ENCODE data around the gene PABPN1. TPM values are rescaled to one million over a fixed set of nuclear protein-coding genes. Genes with fewer than 3 reads are reported as not detected.

Gene PABPN1
- total RNA-seq, 1 experiment from 2014 or later: 184 TPM

- ATAC-seq (no peak), DNase-seq (ENCODE audit: low read depth, low spot score) (no peak)
- Histone ChIP-seq H3K9me3 (ENCODE audit: control insufficient read depth in 1 of 2, insufficient read depth in 1 of 2, low read depth in 1 of 2, low read length in 2 of 2) (peaks cover 0 to 1% of the 10 kb centered on the region in 2 experiments; a peak in 1 of 4 replicates), H3K9ac (ENCODE audit: low read length) (no peak overlapping the region), H4K20me1 (ENCODE audit: insufficient read depth) (no peaks in the 10 kb centered on the region), H3K27ac (ENCODE audit: low read depth, low read length) (no peak overlapping the region), H3K9me2 (ENCODE audit: insufficient read depth) (no peaks in the 10 kb centered on the region), H3K4me2 (ENCODE audit: low read length) (no peak overlapping the region), H3K79me2 (ENCODE audit: insufficient read depth, low read length) (no peaks in the 10 kb centered on the region), H3K4me3 (replicated peaks in 1 of 2; ENCODE audit: low read depth in 1 of 2, low read length in 2 of 2) (no peak overlapping the region), H3K36me3 (ENCODE audit: control insufficient read depth in 1 of 2, insufficient read depth in 2 of 2, low read length in 2 of 2) (no peaks in the 10 kb centered on the region), H3K4me1 (ENCODE audit: control insufficient read depth in 1 of 2, insufficient read depth in 2 of 2, low read length in 2 of 2) (no peaks in the 10 kb centered on the region), H3K27me3 (ENCODE audit: insufficient read depth, low read length) (no peaks in the 10 kb centered on the region), H2AFZ (ENCODE audit: low read depth, low read length, poor library complexity, severe bottlenecking) (no peak overlapping the region)
- ChIA-PET CTCF (interaction anchor here (2.0 kb wide), 1 partner anchor 14 kb away, joined by 8 read pairs; no protein-coding TSS in a partner anchor), POLR2A (no interaction called here), RAD21 (ENCODE audit: low non-redundant PET in 1 of 2, low total read pairs in 2 of 2, uncharacterized antibody in 2 of 2, unreplicated experiment in 2 of 2) (no interaction called here)
- BruUV-seq (replicated peaks): no TSS peak
- intact Hi-C loops (cut with micrococcal nuclease): no loop called here
- TF ChIP-seq, protein P1, sequence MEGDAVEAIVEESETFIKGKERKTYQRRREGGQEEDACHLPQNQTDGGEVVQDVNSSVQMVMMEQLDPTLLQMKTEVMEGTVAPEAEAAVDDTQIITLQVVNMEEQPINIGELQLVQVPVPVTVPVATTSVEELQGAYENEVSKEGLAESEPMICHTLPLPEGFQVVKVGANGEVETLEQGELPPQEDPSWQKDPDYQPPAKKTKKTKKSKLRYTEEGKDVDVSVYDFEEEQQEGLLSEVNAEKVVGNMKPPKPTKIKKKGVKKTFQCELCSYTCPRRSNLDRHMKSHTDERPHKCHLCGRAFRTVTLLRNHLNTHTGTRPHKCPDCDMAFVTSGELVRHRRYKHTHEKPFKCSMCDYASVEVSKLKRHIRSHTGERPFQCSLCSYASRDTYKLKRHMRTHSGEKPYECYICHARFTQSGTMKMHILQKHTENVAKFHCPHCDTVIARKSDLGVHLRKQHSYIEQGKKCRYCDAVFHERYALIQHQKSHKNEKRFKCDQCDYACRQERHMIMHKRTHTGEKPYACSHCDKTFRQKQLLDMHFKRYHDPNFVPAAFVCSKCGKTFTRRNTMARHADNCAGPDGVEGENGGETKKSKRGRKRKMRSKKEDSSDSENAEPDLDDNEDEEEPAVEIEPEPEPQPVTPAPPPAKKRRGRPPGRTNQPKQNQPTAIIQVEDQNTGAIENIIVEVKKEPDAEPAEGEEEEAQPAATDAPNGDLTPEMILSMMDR (IDR thresholded peaks at IDR 0.05 in 2 of 3, conservative IDR thresholded peaks at IDR 0.05 in 1 of 3; ENCODE audit: borderline replicate concordance in 1 of 3, insufficient read depth in 1 of 3, low read depth in 2 of 3, low read length in 2 of 3): no peak
- TF ChIP-seq, protein P2, sequence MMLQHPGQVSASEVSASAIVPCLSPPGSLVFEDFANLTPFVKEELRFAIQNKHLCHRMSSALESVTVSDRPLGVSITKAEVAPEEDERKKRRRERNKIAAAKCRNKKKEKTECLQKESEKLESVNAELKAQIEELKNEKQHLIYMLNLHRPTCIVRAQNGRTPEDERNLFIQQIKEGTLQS (IDR thresholded peaks at IDR 0.05): no peak
- TF ChIP-seq EZH2 (IDR thresholded peaks at IDR 0.05) (no peak), SRF (IDR thresholded peaks at IDR 0.05; ENCODE audit: low read depth) (no peak), JUND (IDR thresholded peaks at IDR 0.05) (no peak), CBX3 (IDR thresholded peaks at IDR 0.05; ENCODE audit: low read depth) (no peak), EGR1 (IDR thresholded peaks at IDR 0.05; ENCODE audit: low read depth) (no peak), ZNF274 (IDR thresholded peaks at IDR 0.05; ENCODE audit: low read depth, low read length) (no peak), ZFX (IDR thresholded peaks at IDR 0.05) (no peak), MAX (IDR thresholded peaks at IDR 0.05) (no peak), YY1 (IDR thresholded peaks at IDR 0.05; ENCODE audit: extremely low read depth, insufficient replicate concordance, low read depth, low read length) (no peak), TCF7L2 (IDR thresholded peaks at IDR 0.05; ENCODE audit: borderline replicate concordance, extremely low read depth, insufficient read depth, insufficient read length) (no peak), RAD21 (IDR thresholded peaks at IDR 0.05; ENCODE audit: low read depth) (no peak)
- TF ChIP-seq, protein P3, sequence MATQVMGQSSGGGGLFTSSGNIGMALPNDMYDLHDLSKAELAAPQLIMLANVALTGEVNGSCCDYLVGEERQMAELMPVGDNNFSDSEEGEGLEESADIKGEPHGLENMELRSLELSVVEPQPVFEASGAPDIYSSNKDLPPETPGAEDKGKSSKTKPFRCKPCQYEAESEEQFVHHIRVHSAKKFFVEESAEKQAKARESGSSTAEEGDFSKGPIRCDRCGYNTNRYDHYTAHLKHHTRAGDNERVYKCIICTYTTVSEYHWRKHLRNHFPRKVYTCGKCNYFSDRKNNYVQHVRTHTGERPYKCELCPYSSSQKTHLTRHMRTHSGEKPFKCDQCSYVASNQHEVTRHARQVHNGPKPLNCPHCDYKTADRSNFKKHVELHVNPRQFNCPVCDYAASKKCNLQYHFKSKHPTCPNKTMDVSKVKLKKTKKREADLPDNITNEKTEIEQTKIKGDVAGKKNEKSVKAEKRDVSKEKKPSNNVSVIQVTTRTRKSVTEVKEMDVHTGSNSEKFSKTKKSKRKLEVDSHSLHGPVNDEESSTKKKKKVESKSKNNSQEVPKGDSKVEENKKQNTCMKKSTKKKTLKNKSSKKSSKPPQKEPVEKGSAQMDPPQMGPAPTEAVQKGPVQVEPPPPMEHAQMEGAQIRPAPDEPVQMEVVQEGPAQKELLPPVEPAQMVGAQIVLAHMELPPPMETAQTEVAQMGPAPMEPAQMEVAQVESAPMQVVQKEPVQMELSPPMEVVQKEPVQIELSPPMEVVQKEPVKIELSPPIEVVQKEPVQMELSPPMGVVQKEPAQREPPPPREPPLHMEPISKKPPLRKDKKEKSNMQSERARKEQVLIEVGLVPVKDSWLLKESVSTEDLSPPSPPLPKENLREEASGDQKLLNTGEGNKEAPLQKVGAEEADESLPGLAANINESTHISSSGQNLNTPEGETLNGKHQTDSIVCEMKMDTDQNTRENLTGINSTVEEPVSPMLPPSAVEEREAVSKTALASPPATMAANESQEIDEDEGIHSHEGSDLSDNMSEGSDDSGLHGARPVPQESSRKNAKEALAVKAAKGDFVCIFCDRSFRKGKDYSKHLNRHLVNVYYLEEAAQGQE (IDR thresholded peaks at IDR 0.05; ENCODE audit: low read depth): no peak
Observed at GRCh38 chr14:23345987-23346692, 24.9 kb downstream of the PABPN1 start.
